ENCODE measurements around the gene DGKI.

The DGKI gene

DNA sequence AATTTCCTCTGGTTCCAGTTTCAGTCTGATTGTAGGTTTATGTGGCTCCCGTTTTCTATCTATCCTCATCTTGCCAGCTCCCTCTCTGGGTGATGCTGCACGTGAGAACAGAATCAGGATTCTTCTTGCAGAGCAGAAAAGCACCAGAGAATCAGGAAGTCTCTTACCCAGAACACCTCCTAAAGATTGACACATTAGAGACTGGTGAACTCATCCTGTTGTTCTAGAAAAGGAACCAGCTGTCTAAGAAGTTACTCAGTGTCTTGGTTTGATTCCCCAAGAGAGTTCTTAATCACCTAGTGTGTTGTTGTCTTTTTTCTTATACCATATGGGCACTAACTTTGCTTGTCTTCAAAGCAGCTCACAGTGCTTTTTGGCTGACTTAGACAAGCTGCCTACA lies 152.4 kb downstream of the DGKI start:
- DNase-seq (ENCODE audit: extremely low read depth in 1 of 2, low read depth in 1 of 2): no peak

DNA sequence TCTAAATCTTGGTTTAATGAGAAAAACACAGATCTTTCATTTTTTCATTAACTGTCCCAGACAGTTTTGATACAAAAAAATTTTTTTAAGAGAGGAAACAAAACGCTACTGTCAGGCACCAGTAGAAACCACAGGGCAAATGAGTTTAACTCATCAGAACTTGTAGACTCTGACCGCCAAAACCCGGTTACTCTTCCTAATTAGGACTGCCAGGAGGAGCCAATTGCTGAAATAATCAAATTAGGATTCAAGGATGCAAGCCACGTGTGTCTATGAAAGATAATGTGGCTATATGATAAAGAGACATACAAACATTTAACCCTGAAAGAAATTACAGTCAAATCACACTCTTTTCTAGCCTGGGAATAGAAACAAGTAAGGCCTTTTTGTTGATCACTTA lies 154.4 kb downstream of the DGKI start:
- DNase-seq (ENCODE audit: extremely low read depth in 1 of 2, low read depth in 1 of 2): no peak

- DNase-seq (ENCODE audit: extremely low read depth in 1 of 2, low read depth in 1 of 2): no peak
Observed at GRCh38 chr7:137691566-137691965, 155.2 kb downstream of the DGKI start.

DNA sequence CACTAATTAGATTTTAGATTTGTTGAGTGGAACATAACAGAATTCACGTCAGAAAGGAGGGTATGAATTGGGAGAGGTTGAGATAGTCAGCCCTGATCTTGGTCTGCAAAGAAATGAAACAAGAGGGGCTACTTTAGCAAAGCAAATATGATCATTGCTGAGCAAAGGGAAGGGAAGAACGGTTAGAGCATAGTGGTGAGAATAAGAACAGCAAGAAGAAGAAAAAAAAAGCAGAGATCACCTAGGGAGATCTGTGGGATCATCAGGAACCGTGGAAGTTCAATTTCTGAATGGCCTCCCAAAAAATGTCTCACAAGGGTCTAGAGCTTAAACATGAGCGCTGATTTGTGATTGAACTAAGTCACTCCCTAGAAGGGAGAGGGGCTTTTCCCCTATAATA lies 156.1 kb downstream of the DGKI start:
- no peak for DNase-seq (ENCODE audit: extremely low read depth in 1 of 2, low read depth in 1 of 2)

DNA sequence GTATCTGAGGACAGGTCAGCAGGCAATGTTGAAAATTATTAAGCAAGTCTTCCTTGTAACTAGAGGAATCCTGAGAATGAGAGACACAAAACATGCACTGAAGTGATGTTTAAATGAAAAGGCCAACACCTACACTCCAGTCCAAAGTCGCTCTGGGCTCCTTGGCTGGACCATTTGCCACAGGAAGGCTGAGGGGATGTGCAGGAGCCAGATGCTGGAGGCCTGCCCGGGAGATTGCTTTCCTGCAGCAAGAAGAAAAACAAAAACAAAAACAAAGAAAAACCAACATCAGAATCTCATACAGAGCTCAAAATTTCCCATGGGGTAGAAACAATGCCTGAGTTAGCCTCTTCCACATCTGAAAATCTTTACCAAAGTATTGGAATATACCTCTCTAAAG lies 157.0 kb downstream of the DGKI start:
- DNase-seq (ENCODE audit: extremely low read depth in 1 of 2, low read depth in 1 of 2): no peak

DNA sequence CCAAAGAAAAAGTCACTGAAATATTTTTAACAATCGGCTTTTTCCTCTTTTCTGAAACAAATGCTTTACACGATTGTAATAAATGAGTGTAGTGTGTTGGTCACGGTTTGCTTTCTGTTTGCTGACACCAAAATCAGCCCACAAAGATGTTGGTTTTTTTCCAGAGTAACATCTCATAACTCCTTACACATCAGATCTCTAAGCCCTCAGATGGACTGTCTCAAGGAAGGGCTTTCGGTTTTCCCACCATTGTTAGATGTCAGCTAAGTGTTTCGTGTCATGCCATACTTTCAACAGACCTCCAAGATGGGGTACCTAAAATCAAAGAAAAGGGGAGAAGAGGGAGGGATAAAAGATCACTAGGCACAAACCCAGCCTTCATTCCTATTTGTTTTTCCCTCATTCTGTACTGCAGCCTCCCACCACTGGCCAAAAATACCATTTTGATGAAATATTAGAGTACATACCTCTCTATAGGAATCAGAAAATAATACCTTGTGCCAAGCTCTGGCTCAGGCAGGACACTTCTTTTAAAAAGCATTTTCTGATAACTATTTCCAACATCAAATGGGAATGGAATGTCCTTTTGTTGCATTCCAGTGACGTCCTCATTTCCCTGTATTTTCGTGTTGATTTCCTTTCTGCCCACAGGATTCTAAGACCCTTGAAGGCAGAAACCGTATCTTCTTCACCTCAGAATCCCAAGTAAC lies 159.1 kb downstream of the DGKI start:
- DNase-seq (ENCODE audit: extremely low read depth in 1 of 2, low read depth in 1 of 2): no peak

DNA sequence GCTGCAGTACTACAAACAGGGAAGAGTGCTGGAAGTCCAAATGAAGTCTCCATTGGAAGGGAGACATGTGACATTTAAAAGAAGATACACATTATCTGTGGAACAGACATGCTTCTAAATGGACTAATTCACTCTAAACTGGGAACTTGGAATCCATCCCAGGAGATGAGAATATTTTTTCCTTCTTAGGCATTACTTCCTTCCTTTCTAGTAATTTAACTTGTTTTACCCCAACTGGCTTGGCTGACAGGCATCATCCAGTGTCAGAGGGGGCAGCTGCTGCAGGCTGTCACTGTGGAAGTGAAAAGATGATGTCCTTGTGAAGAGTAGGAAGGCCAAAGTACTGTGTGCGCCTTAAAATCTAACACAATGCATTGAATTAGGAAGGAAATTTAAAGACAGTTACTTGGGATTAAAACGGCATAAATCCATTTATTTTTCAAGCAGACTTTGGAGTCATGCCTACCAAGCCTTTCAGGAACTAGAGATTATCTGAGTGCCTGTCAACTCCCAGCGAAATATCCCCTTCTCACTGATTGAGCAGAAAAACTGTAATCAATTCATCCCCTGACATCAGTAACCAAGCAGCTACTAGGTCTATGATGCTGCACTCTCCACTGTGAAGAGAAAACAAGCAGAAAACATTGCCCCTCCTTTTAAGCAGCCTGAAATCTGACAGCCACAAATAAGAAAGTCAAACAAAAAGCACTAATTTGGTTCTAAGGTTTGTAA lies 161.2 kb downstream of the DGKI start:
- no peak for DNase-seq (ENCODE audit: extremely low read depth in 1 of 2, low read depth in 1 of 2)

- DNase-seq (ENCODE audit: extremely low read depth in 1 of 2, low read depth in 1 of 2): no peak
Observed at GRCh38 chr7:137684776-137685175, 162.0 kb downstream of the DGKI start.

- DNase-seq (ENCODE audit: extremely low read depth in 1 of 2, low read depth in 1 of 2): no peak
Observed at GRCh38 chr7:137684316-137684715, 162.5 kb downstream of the DGKI start.

DNA sequence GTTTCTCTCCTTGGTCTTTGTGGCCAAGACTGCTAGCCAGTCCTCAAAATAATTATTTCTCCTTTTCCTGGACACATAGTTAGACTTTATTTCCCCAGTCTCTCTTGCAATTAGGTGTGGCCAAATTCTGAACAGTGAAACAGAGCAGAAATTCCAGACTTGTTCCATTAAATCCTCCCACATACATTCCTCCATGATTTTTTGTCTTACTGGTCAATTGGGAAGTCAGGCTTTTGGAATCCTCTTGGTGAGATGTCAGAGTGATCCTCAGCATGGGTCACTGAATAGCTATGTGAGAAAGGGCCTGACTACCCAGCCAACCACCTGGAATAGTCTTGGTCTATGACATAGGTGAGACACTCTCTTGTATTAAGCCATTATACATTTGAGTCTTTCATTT lies 164.2 kb downstream of the DGKI start:
- DNase-seq (ENCODE audit: extremely low read depth in 1 of 2, low read depth in 1 of 2): no peak

DNA sequence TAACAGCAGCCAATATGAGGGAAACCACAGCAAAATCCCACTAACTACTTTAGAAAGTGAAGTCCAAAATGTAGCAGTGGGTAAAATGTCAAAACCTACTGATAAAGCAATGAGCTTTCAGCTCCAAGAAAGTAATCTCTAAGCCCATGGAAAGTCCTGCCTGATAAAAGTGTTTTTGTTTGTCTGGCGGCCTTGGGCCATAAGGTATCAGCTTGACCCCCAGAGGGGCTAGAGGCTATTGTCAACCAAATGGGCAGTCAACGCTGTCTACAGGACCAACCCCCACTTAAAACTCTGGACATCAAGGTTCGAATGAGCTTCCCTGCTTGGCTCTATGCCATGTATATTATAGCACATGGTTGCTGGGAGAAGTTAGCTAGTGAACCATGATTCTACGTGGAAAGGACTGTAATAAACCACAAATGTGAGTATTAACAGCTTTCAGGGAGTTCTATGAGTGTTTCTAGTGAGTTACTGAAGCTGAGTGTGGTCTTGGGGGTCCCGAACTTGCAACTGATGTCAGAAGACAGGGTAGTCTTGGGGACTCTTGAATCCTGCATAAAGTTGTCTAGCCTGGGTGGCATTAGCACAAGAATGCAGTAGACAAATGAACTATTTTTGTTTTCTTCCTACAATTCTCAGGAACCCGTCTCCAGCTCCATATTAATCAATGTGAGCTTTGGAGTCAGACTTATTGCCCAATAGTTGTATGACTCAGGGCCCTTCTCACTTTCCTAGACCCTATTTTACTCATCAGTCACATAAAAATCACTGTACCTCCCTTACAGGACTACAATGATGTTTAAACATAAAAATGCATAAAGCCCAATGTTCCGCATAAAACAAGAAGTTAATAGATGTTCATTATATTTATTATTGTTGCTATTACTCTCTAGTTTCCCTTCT lies 164.9 kb downstream of the DGKI start:
- DNase-seq (ENCODE audit: extremely low read depth in 1 of 2, low read depth in 1 of 2): no peak

- DNase-seq (ENCODE audit: extremely low read depth in 1 of 2, low read depth in 1 of 2): no peak
Observed at GRCh38 chr7:137674551-137675409, 172.0 kb downstream of the DGKI start.

DNA sequence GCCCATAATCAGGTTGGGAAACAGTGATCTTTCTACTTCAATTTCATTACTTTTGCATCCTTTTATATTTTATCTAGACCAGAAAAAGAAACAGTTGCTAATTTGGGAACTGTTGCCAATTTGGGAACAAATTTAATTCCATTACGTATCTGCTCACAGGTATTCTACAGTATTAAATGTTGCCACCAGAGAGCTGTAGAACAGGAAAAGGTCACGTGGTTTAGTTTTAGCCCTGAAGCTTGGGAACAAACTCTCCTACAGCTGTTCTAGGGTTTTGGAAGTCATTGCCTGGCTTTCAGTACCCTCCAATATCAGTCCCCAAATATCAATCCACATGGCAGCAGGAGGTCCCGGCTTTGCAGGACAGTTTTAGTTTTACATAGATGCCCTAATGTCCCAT lies 172.7 kb downstream of the DGKI start:
- DNase-seq (ENCODE audit: extremely low read depth in 1 of 2, low read depth in 1 of 2): no peak

DNA sequence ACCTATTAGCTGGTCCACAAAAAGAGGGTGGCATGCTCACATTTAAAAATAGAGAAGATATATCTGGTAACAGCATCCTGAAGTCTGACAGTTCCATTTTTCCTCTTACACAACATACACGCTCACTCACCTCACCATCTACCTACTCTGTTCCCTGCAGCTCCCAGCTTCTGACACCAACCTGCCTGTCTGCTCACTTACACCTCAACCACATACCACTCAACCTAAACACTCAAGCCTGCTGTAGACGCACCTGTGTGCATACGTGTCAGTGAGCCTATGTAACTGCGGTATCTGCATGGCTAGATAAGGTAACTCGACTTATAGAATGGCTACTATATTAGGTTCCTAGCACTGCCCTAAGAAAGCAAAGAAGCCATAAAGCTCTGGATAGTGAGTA lies 174.9 kb downstream of the DGKI start:
- DNase-seq (ENCODE audit: extremely low read depth in 1 of 2, low read depth in 1 of 2): no peak

GRCh38 chr7:137670222-137671064 lies 176.3 kb downstream of the DGKI start:
- no peak for DNase-seq (ENCODE audit: extremely low read depth in 1 of 2, low read depth in 1 of 2)

DNA sequence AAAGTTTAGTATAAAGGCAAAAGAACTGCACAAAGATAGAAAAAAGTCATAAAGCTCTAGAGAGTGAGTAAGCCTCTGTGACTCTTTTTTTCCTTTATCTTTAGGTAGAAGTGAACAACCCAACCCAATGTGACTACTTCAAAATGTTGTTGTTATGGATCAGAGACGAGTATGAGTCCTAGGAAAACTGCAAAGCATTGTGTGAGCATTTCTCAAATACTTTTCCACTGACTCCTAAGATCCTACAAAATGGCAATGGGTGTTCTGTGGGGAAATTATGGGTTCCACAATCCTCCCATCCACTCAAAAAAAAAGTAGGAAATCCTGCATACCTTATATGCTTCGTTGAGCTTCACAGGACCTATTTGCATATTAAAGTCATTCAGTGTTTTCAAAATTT lies 177.1 kb downstream of the DGKI start:
- DNase-seq (ENCODE audit: extremely low read depth in 1 of 2, low read depth in 1 of 2): no peak

GRCh38 chr7:137668404-137668803 lies 178.4 kb downstream of the DGKI start:
- no peak for DNase-seq (ENCODE audit: extremely low read depth in 1 of 2, low read depth in 1 of 2)

- no peak for DNase-seq (ENCODE audit: extremely low read depth in 1 of 2, low read depth in 1 of 2)
Observed at GRCh38 chr7:137667633-137668387, 179.0 kb downstream of the DGKI start.

DNA sequence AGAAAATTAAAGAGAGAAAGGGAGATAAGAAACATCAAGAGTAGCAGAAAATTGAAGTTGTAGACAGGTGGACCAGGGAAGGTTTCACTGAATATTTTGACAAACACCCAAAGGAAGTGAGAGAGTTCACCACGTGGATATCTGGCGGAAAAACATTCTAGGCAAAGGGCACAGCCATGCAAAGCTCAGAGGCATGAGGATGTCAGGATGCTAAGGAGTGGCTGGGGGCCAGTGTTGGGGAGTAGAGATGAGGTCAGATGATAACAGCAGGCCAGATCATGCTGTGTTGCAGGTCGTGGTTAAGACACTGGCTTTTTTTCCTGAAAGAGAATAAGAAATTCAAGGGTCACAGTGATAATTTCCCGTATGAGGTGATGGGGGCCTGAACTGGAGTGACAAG lies 181.9 kb downstream of the DGKI start:
- DNase-seq (ENCODE audit: extremely low read depth in 1 of 2, low read depth in 1 of 2): no peak

Measured in activated CD8-positive, alpha-beta memory T cell treated with anti-CD3 and anti-CD28 coated beads for 1 hour (primary cell).